SJCRH30 (cell line): ENCODE measurements around the gene XCR1. TPM values are rescaled to one million over a fixed set of nuclear protein-coding genes. Genes with fewer than 3 reads are reported as not detected.

ENCODE experiments used
- DNase-seq, 2 experiments: peaks; one replicate each; pipeline ENCODE4 v3.0.0-alpha.2; 2015 to 2020
- H3K27ac ChIP-seq: fragments of 250-450 bp; sonication (Bioruptor Pico); 2 replicates; pipeline ENCODE4 v1.5.1; 2020; ENCODE audit warnings: mild to moderate bottlenecking, moderate library complexity
- H3K27me3 ChIP-seq: fragments of 250-450 bp; sonication (Bioruptor Pico); 2 replicates; pipeline ENCODE4 v1.5.1; 2020; ENCODE audit warnings: mild to moderate bottlenecking, moderate library complexity
- H3K36me3 ChIP-seq: fragments of 250-450 bp; sonication (Bioruptor Pico); 2 replicates; pipeline ENCODE4 v1.5.1; 2020; ENCODE audit warnings: mild to moderate bottlenecking, moderate library complexity
- H3K4me1 ChIP-seq: fragments of 250-450 bp; sonication (Bioruptor Pico); 2 replicates; pipeline ENCODE4 v1.5.1; 2020; ENCODE audit warnings: mild to moderate bottlenecking, moderate library complexity
- H3K4me3 ChIP-seq: fragments of 250-450 bp; sonication (Bioruptor Pico); 2 replicates; pipeline ENCODE4 v1.5.1; 2020; ENCODE audit warnings: mild to moderate bottlenecking, moderate library complexity
- H3K9me3 ChIP-seq: fragments of 250-450 bp; sonication (Bioruptor Pico); replicated peaks from 2 replicates; pipeline ENCODE4 v1.5.1; 2020; ENCODE audit warnings: mild to moderate bottlenecking, moderate library complexity
- total RNA-seq: library from RNA; depleted of rRNA; stranded (reverse); fragments of >200 nt; shearing (Covaris generic); gene quantifications from 2 replicates; pipeline ENCODE4 v1.2.3, GENCODE V29; 2014

Gene XCR1
- total RNA-seq, 1 experiment from 2014 or later = not detected

GRCh38 chr3:46027736-46028397 lies 584 bp upstream of the XCR1 start:
- Histone ChIP-seq H3K27me3 (no peaks in the 10 kb centered on the region), H3K27ac (no peak overlapping the region), H3K9me3 (no peaks in the 10 kb centered on the region), H3K4me1 (no peaks in the 10 kb centered on the region), H3K4me3 (no peak overlapping the region), H3K36me3 (no peaks in the 10 kb centered on the region)
- peak in 1 of 2 experiments; percentile 4 for DNase-seq

GRCh38 chr3:46025139-46025538 lies 2.1 kb downstream of the XCR1 start:
- DNase-seq = no peak

GRCh38 chr3:46024131-46024530 lies 3.2 kb downstream of the XCR1 start:
- no peak overlapping the region for H3K4me3 ChIP-seq
- no peaks in the 10 kb centered on the region for H3K27me3 ChIP-seq
- no peak for DNase-seq
- H3K27ac ChIP-seq = no peak overlapping the region
- no peaks in the 10 kb centered on the region for H3K9me3 ChIP-seq
- no peaks in the 10 kb centered on the region for H3K4me1 ChIP-seq
- no peaks in the 10 kb centered on the region for H3K36me3 ChIP-seq

More at GRCh38 chr3:46025139-46025538, 2.1 kb downstream of the XCR1 start:
- Histone ChIP-seq H3K27me3 (no peaks in the 10 kb centered on the region), H3K9me3 (no peaks in the 10 kb centered on the region), H3K36me3 (no peaks in the 10 kb centered on the region), H3K27ac (no peak overlapping the region), H3K4me1 (no peaks in the 10 kb centered on the region), H3K4me3 (no peak overlapping the region)

- no peak for DNase-seq
Observed at GRCh38 chr3:46022909-46023785, 4.1 kb downstream of the XCR1 start.

GRCh38 chr3:46021516-46021915 lies 5.8 kb downstream of the XCR1 start:
- Histone ChIP-seq H3K4me3 (no peak overlapping the region), H3K9me3 (no peaks in the 10 kb centered on the region), H3K27me3 (no peaks in the 10 kb centered on the region), H3K27ac (no peak overlapping the region), H3K4me1 (no peaks in the 10 kb centered on the region), H3K36me3 (no peaks in the 10 kb centered on the region)
- no peak for DNase-seq

More at GRCh38 chr3:46022909-46023785, 4.1 kb downstream of the XCR1 start:
- Histone ChIP-seq H3K9me3 (no peaks in the 10 kb centered on the region), H3K27ac (no peak overlapping the region), H3K27me3 (no peaks in the 10 kb centered on the region), H3K4me1 (no peaks in the 10 kb centered on the region), H3K36me3 (no peaks in the 10 kb centered on the region), H3K4me3 (no peak overlapping the region)

GRCh38 chr3:46020766-46021510 lies 6.3 kb downstream of the XCR1 start:
- no peaks in the 10 kb centered on the region for H3K4me1 ChIP-seq
- H3K9me3 ChIP-seq = no peaks in the 10 kb centered on the region
- no peak overlapping the region for H3K4me3 ChIP-seq
- no peaks in the 10 kb centered on the region for H3K27me3 ChIP-seq
- H3K36me3 ChIP-seq = no peaks in the 10 kb centered on the region
- DNase-seq = no peak
- no peak overlapping the region for H3K27ac ChIP-seq

- H3K27me3 ChIP-seq = no peaks in the 10 kb centered on the region
- no peak overlapping the region for H3K27ac ChIP-seq
- no peak for DNase-seq
- no peaks in the 10 kb centered on the region for H3K36me3 ChIP-seq
- no peaks in the 10 kb centered on the region for H3K4me1 ChIP-seq
- H3K9me3 ChIP-seq = no peaks in the 10 kb centered on the region
- H3K4me3 ChIP-seq = no peak overlapping the region
Observed at GRCh38 chr3:46019707-46020106, 7.6 kb downstream of the XCR1 start.

GRCh38 chr3:46017720-46018119 lies 9.6 kb downstream of the XCR1 start:
- no peak for DNase-seq
- Histone ChIP-seq H3K27ac (no peak overlapping the region), H3K27me3 (no peaks in the 10 kb centered on the region)

GRCh38 chr3:46013316-46014094 lies 13.8 kb downstream of the XCR1 start:
- no peaks in the 10 kb centered on the region for H3K4me1 ChIP-seq
- DNase-seq = no peak

More at GRCh38 chr3:46017720-46018119, 9.6 kb downstream of the XCR1 start:
- Histone ChIP-seq H3K4me3 (no peak overlapping the region), H3K4me1 (no peaks in the 10 kb centered on the region), H3K36me3 (no peaks in the 10 kb centered on the region), H3K9me3 (no peaks in the 10 kb centered on the region)

GRCh38 chr3:46012246-46012645 lies 15.0 kb downstream of the XCR1 start:
- Histone ChIP-seq H3K4me3 (no peak overlapping the region), H3K9me3 (no peaks in the 10 kb centered on the region), H3K27ac (no peak overlapping the region), H3K4me1 (no peaks in the 10 kb centered on the region), H3K27me3 (no peaks in the 10 kb centered on the region), H3K36me3 (no peaks in the 10 kb centered on the region)
- no peak for DNase-seq

More at GRCh38 chr3:46013316-46014094, 13.8 kb downstream of the XCR1 start:
- no peaks in the 10 kb centered on the region for H3K27me3 ChIP-seq
- H3K4me3 ChIP-seq = no peak overlapping the region
- no peaks in the 10 kb centered on the region for H3K36me3 ChIP-seq
- H3K9me3 ChIP-seq = no peaks in the 10 kb centered on the region
- no peak overlapping the region for H3K27ac ChIP-seq

GRCh38 chr3:46010519-46011113 lies 16.7 kb downstream of the XCR1 start:
- no peak overlapping the region for H3K4me3 ChIP-seq
- H3K27ac ChIP-seq = no peak overlapping the region
- no peaks in the 10 kb centered on the region for H3K9me3 ChIP-seq
- H3K36me3 ChIP-seq = no peaks in the 10 kb centered on the region
- H3K4me1 ChIP-seq = no peaks in the 10 kb centered on the region
- no peaks in the 10 kb centered on the region for H3K27me3 ChIP-seq
- DNase-seq = no peak

GRCh38 chr3:46008058-46008457 lies 19.2 kb downstream of the XCR1 start:
- Histone ChIP-seq H3K9me3 (no peaks in the 10 kb centered on the region), H3K4me1 (no peaks in the 10 kb centered on the region), H3K27me3 (no peaks in the 10 kb centered on the region), H3K36me3 (no peaks in the 10 kb centered on the region), H3K4me3 (no peak overlapping the region), H3K27ac (no peak overlapping the region)
- DNase-seq = no peak

GRCh38 chr3:46007280-46007679 lies 20.0 kb downstream of the XCR1 start:
- DNase-seq = no peak
- no peaks in the 10 kb centered on the region for H3K4me1 ChIP-seq

More at GRCh38 chr3:46007280-46007679, 20.0 kb downstream of the XCR1 start:
- Histone ChIP-seq H3K27ac (no peak overlapping the region), H3K27me3 (no peaks in the 10 kb centered on the region), H3K4me3 (no peak overlapping the region), H3K9me3 (no peaks in the 10 kb centered on the region), H3K36me3 (no peaks in the 10 kb centered on the region)
